ENCODE results near the gene MXD1.
"Not testable (repeated sequence)": the region's sequence is repeated elsewhere in the genome, so short reads cannot be mapped to it uniquely, and the experiment has no call there.

The MXD1 gene

GRCh38 chr2:69914950-69915945, at the start of gene MXD1:
Gene MXD1 (plus strand): TSS chr2:69915109. CDS start chr2:69915331, 222 bp downstream.
- DNase-seq = no peak

- no peak for DNase-seq
Measured at GRCh38 chr2:69888451-69888850, 26.5 kb upstream of the MXD1 start.

GRCh38 chr2:69889302-69889701, 25.6 kb upstream of the MXD1 start:
- DNase-seq = no peak

- no peak for DNase-seq
Measured at GRCh38 chr2:69890881-69891280, 24.0 kb upstream of the MXD1 start.

- DNase-seq = not testable (repeated sequence)
Measured at GRCh38 chr2:69892838-69893424, 22.0 kb upstream of the MXD1 start.

- DNase-seq = peak; percentile 63
Measured at GRCh38 chr2:69893684-69894551, 21.0 kb upstream of the MXD1 start, which contains the start of gene SNRNP27. Gene SNRNP27 (plus strand): TSS chr2:69893956. CDS start chr2:69893985, 29 bp downstream.

GRCh38 chr2:69894737-69895136, 20.2 kb upstream of the MXD1 start:
- not testable (repeated sequence) for DNase-seq

- DNase-seq = no peak
Measured at GRCh38 chr2:69902213-69902922, 12.5 kb upstream of the MXD1 start.

GRCh38 chr2:69907216-69907615, 7.7 kb upstream of the MXD1 start:
- no peak for DNase-seq

- no peak for DNase-seq
Measured at GRCh38 chr2:69911985-69912563, 2.8 kb upstream of the MXD1 start.

GRCh38 chr2:69914164-69914949, 552 bp upstream of the MXD1 start:
- DNase-seq = peak; percentile 99

GRCh38 chr2:69916106-69916505, 1.2 kb downstream of the MXD1 start:
- DNase-seq = no peak

- no peak for DNase-seq
Measured at GRCh38 chr2:69917852-69918251, 2.9 kb downstream of the MXD1 start.

- no peak for DNase-seq
Measured at GRCh38 chr2:69918401-69918800, 3.5 kb downstream of the MXD1 start.

GRCh38 chr2:69923116-69923515, 8.2 kb downstream of the MXD1 start:
- DNase-seq = no peak

- no peak for DNase-seq
Measured at GRCh38 chr2:69926849-69927515, 12.1 kb downstream of the MXD1 start.

GRCh38 chr2:69931832-69932595, 17.1 kb downstream of the MXD1 start:
- DNase-seq = no peak

- DNase-seq = no peak
Measured at GRCh38 chr2:69932596-69932922, 17.6 kb downstream of the MXD1 start.

- no peak for DNase-seq
Measured at GRCh38 chr2:69933254-69933828, 18.4 kb downstream of the MXD1 start.
